K562 (cell line): ENCODE results near the gene TUBB4B. TPM values are rescaled to one million over a fixed set of nuclear protein-coding genes. Genes with fewer than 3 reads are reported as not detected.
A peak's percentile ranks its signal among the peaks of the same experiment; 100 is the strongest.

Experiments used
- CAMTA2 ChIP-seq: fragments of 250-450 bp; sonication (Bioruptor Pico); conservative IDR thresholded peaks from 2 replicates; pipeline ENCODE4 v1.5.1; 2022
- EP300 ChIP-seq: IDR thresholded peaks from 2 replicates; pipeline ENCODE4 v1.6.1; 2012; ENCODE audit warnings: low read length, improper control_type of control experiment
- ETV1 ChIP-seq: fragments of 450-650 bp; conservative IDR thresholded peaks from 2 replicates; pipeline ENCODE4 v1.6.1; 2016; ENCODE audit warnings: missing genetic modification characterization, control low read depth, low read depth, missing compliant biosample characterization
- EWSR1 ChIP-seq: fragments of 450-650 bp; IDR thresholded peaks from 2 replicates; pipeline ENCODE4 v1.6.1; 2018; ENCODE audit warnings: borderline replicate concordance, mild to moderate bottlenecking, low read depth, moderate library complexity; ENCODE audit not compliant: partially characterized antibody
- MBD2 ChIP-seq: sonication (generic); IDR thresholded peaks from 2 replicates; pipeline ENCODE4 v1.6.1; 2016; ENCODE audit warnings: low read depth, borderline replicate concordance
- MXI1 ChIP-seq: IDR thresholded peaks from 2 replicates; pipeline ENCODE4 v1.6.1; 2011; ENCODE audit warnings: low read depth, mild to moderate bottlenecking, improper control_type of control experiment, low read length
- NRF1 ChIP-seq, 2 experiments: fragments of 450-650 bp; IDR thresholded peaks in 1 of 2; conservative IDR thresholded peaks in 1 of 2; 2 replicates each; pipeline ENCODE4 v1.6.1; 2014; ENCODE audit warnings: mild to moderate bottlenecking in 2 of 2
- SIN3A ChIP-seq, 2 experiments: fragments of 150-350 bp in 1 of 2; IDR thresholded peaks; 2 replicates each; pipeline ENCODE4 v1.6.1; 2011 to 2016; ENCODE audit warnings: borderline replicate concordance in 2 of 2, low read depth in 2 of 2, low read length in 2 of 2, mild to moderate bottlenecking in 2 of 2, moderate library complexity in 2 of 2; ENCODE audit not compliant: control insufficient read depth in 1 of 2
- SMARCA5 ChIP-seq: fragments of 450-650 bp; IDR thresholded peaks from 2 replicates; pipeline ENCODE4 v1.6.1; 2016
- SNIP1 ChIP-seq: fragments of 450-650 bp; IDR thresholded peaks from 2 replicates; pipeline ENCODE4 v1.7.1; 2017; ENCODE audit warnings: low read depth, mild to moderate bottlenecking
- SRSF1 ChIP-seq: fragments of 200-400 bp; formaldehyde crosslinking; IDR thresholded peaks from 2 replicates; pipeline ENCODE4 v1.6.1; 2017; ENCODE audit warnings: mild to moderate bottlenecking, low read depth, low read length, moderate library complexity
- ZNF12 ChIP-seq: sonication (generic); formaldehyde crosslinking; IDR thresholded peaks from 2 replicates; pipeline ENCODE4 v1.4.0; 2020; ENCODE audit warnings: mild to moderate bottlenecking, missing genetic modification reagents
- ZNF316 ChIP-seq: fragments of 450-650 bp; IDR thresholded peaks from 2 replicates; pipeline ENCODE4 v1.6.1; 2016
- ZNF707 ChIP-seq: fragments of 250-450 bp; sonication (Bioruptor Pico); conservative IDR thresholded peaks from 2 replicates; pipeline ENCODE4 v1.8.0; 2022; ENCODE audit warnings: inconsistent platforms, mild to moderate bottlenecking, moderate library complexity
- ZNF79 ChIP-seq: fragments of 250-450 bp; sonication (Bioruptor Pico); IDR thresholded peaks from 2 replicates; pipeline ENCODE4 v1.4.0; 2020; ENCODE audit warnings: low read depth, mild to moderate bottlenecking, moderate library complexity
- ZSCAN29 ChIP-seq: fragments of 450-650 bp; IDR thresholded peaks from 2 replicates; pipeline ENCODE4 v1.6.1; 2017
- polyA plus RNA-seq, 8 experiments: library from polyadenylated mRNA; depleted of rRNA in 4 of 8; stranded (reverse) in 5 of 8; unstranded in 3 of 8; fragments of >200 nt; fragmentation: Nextera tagmentation in 2 of 8; fragmentation: Illumina TruSeq in 1 of 8; extraction: Ambion mirVana in 2 of 8; extraction: Trizol in 1 of 8; gene quantifications; 2 replicates each; pipeline versions ENCODE4 v1.2.1 to v1.2.3, GENCODE V29; 2011 to 2014; ENCODE audit warnings: inconsistent platforms in 1 of 8, missing spikeins in 1 of 8
- total RNA-seq, 7 experiments: library from RNA; depleted of rRNA in 6 of 7; stranded (reverse); fragments of >200 nt in 6 of 7; fragmentation: Illumina TruSeq in 2 of 7; extraction: Trizol in 2 of 7; gene quantifications; 2 replicates each; pipeline versions ENCODE4 v1.2.1 to v1.2.3, GENCODE V29; 2011 to 2021; ENCODE audit warnings: low replicate concordance in 1 of 7
- TF ChIP-seq, protein P1 (sequence below), 2 experiments: fragments of 200-800 bp in 1 of 2; sonication (Bioruptor generic) in 1 of 2; sonication (generic) in 1 of 2; formaldehyde crosslinking in 1 of 2; IDR thresholded peaks in 1 of 2; conservative IDR thresholded peaks in 1 of 2; 2 replicates each; pipeline versions ENCODE4 v1.5.0 to v1.6.1; 2016 to 2020; ENCODE audit warnings: missing compliant biosample characterization in 1 of 2, missing genetic modification characterization in 1 of 2, missing genetic modification reagents in 1 of 2
- TF ChIP-seq, protein P2 (sequence below): fragments of 250-450 bp; sonication (Bioruptor Pico); IDR thresholded peaks from 2 replicates; pipeline ENCODE4 v1.8.0; 2022; ENCODE audit warnings: inconsistent platforms
- TF ChIP-seq, protein P3 (sequence below): fragments of 450-650 bp; IDR thresholded peaks from 2 replicates; pipeline ENCODE4 v1.6.1; 2016; ENCODE audit warnings: low read depth, mild to moderate bottlenecking, moderate library complexity
- TF ChIP-seq, protein P4 (sequence below): sonication (generic); formaldehyde crosslinking; IDR thresholded peaks from 2 replicates; pipeline ENCODE4 v1.8.0; 2022; ENCODE audit warnings: mild to moderate bottlenecking, missing genetic modification reagents
- TF ChIP-seq, protein P5 (sequence below): IDR thresholded peaks from 2 replicates; pipeline ENCODE4 v1.6.1; 2012; ENCODE audit warnings: low read depth, low read length, improper control_type of control experiment, borderline replicate concordance

Gene TUBB4B
- total and polyA plus RNA-seq, 9 of the 15 experiments (the other 6 are each of a cell fraction or from before 2014, with no cell fraction given), result 24.1 to 443 (median 268) TPM

DNA sequence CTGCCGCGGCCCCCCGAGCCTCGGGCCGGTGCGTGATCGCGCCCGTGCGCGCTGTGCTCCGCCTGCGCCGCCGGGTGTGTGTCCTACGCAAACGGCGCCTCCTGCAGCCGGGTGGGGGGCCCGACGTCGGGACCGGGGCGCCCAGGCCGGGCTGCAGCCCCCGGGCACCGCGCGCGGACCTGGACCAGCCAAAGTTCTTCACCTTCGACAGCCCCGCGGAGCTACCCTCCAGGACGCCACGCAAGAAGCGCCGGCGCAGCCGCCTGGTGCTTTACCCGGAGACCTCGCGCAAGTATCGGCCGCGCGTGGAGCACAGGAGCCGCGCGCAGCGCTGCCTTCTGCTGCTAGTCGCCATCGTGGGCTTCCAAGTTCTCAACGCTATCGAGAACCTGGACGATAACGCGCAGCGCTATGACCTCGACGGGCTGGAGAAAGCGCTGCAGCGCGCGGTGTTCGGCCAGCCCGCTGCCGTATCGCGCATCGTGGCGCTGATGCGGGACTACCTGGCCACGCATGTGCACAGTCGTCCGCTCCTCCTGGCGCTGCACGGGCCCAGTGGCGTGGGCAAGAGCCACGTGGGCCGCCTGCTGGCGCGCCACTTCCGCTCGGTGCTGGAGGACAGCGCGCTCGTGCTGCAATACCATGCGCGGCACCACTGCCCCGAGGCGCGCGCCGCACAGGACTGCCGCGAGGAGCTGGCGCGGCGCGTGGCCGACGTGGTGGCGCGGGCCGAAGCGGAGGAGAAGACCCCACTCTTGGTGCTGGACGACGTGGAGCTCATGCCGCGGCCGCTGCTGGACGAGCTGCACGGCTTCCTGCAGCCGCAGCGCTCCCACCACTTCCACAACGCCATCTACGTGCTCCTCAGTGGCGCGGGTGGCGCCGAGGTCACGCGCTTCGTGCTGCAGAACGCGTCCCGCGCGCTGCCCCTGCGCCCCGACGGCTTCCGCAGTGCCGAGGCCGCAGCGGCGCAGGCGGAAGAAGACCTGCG, 37.9 kb downstream of the TUBB4B start (continued):
- TF ChIP-seq ETV1 (tag) (no peak), ZNF316 (no peak), SMARCA5 (no peak), SIN3A (IDR thresholded peaks at IDR 0.05; ENCODE audit: borderline replicate concordance in 2 of 2, control insufficient read depth in 1 of 2, low read depth in 2 of 2, low read length in 2 of 2) (0 out of 4 replicates have a peak, but pooled peaks of 1 of the 2 experiments have one; percentile 12), ZNF12 (CRISPR knock-in tag) (no peak), SRSF1 (no peak), ZSCAN29 (no peak), CAMTA2 (CRISPR knock-in tag) (no peak), ZNF79 (no peak), SNIP1 (no peak), MXI1 (no peak), EP300 (no peak), NRF1 (conservative IDR thresholded peaks at IDR 0.05 in 1 of 2, IDR thresholded peaks at IDR 0.05 in 1 of 2) (peak in 1 of 2 experiments; percentile 34; a peak in 2 of 4 replicates), MBD2 (no peak), ZNF707 (CRISPR knock-in tag) (no peak), EWSR1 (no peak)
- TF ChIP-seq, protein P1, sequence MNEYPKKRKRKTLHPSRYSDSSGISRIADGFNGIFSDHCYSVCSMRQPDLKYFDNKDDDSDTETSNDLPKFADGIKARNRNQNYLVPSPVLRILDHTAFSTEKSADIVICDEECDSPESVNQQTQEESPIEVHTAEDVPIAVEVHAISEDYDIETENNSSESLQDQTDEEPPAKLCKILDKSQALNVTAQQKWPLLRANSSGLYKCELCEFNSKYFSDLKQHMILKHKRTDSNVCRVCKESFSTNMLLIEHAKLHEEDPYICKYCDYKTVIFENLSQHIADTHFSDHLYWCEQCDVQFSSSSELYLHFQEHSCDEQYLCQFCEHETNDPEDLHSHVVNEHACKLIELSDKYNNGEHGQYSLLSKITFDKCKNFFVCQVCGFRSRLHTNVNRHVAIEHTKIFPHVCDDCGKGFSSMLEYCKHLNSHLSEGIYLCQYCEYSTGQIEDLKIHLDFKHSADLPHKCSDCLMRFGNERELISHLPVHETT (CRISPR knock-in tag; conservative IDR thresholded peaks at IDR 0.05 in 1 of 2, IDR thresholded peaks at IDR 0.05 in 1 of 2), result no peak
- TF ChIP-seq, protein P2, sequence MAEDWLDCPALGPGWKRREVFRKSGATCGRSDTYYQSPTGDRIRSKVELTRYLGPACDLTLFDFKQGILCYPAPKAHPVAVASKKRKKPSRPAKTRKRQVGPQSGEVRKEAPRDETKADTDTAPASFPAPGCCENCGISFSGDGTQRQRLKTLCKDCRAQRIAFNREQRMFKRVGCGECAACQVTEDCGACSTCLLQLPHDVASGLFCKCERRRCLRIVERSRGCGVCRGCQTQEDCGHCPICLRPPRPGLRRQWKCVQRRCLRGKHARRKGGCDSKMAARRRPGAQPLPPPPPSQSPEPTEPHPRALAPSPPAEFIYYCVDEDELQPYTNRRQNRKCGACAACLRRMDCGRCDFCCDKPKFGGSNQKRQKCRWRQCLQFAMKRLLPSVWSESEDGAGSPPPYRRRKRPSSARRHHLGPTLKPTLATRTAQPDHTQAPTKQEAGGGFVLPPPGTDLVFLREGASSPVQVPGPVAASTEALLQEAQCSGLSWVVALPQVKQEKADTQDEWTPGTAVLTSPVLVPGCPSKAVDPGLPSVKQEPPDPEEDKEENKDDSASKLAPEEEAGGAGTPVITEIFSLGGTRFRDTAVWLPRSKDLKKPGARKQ (CRISPR knock-in tag), result peak; percentile 29; the same call in 1 of the 2 replicates
- TF ChIP-seq, protein P3, sequence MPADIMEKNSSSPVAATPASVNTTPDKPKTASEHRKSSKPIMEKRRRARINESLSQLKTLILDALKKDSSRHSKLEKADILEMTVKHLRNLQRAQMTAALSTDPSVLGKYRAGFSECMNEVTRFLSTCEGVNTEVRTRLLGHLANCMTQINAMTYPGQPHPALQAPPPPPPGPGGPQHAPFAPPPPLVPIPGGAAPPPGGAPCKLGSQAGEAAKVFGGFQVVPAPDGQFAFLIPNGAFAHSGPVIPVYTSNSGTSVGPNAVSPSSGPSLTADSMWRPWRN, result no peak
- TF ChIP-seq, protein P4, sequence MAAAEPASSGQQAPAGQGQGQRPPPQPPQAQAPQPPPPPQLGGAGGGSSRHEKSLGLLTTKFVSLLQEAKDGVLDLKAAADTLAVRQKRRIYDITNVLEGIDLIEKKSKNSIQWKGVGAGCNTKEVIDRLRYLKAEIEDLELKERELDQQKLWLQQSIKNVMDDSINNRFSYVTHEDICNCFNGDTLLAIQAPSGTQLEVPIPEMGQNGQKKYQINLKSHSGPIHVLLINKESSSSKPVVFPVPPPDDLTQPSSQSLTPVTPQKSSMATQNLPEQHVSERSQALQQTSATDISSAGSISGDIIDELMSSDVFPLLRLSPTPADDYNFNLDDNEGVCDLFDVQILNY (CRISPR knock-in tag), result no peak
- TF ChIP-seq, protein P5, sequence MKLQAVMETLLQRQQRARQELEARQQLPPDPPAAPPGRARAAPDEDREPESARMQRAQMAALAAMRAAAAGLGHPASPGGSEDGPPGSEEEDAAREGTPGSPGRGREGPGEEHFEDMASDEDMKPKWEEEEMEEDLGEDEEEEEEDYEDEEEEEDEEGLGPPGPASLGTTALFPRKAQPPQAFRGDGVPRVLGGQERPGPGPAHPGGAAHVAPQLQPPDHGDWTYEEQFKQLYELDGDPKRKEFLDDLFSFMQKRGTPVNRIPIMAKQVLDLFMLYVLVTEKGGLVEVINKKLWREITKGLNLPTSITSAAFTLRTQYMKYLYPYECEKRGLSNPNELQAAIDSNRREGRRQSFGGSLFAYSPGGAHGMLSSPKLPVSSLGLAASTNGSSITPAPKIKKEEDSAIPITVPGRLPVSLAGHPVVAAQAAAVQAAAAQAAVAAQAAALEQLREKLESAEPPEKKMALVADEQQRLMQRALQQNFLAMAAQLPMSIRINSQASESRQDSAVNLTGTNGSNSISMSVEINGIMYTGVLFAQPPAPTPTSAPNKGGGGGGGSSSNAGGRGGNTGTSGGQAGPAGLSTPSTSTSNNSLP, result no peak
